ENCODE data around the gene ADAMTSL3. TPM values are rescaled to one million over a fixed set of nuclear protein-coding genes. Genes with fewer than 3 reads are reported as not detected.
"Not testable (repeated sequence)": the region's sequence is repeated elsewhere in the genome, so short reads cannot be mapped to it uniquely, and the experiment has no call there.

ADAMTSL3 gene
- total RNA-seq, 1 experiment from 2014 or later: 0.07 TPM

DNA sequence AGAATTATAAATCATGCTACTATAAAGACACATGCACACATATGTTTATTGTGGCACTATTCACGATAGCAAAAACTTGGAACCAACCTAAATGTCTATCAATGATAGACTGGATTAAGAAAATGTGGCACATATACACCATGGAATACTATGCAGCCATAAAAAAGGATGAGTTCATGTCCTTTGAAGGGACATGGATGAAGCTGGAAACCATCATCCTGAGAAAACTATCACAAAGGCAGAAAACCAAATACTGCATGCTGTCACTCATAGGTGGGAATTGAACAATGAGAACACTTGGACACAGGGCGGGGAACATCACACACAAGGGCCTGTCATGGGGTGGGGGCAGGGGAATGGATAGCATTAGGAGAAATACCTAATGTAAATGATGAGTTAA, 424.1 kb downstream of the ADAMTSL3 start:
- DNase-seq; H3K27me3 ChIP-seq (replicated peaks; ENCODE audit: control insufficient read depth, insufficient read depth, low read length); H3K4me1 Mint-ChIP-seq (ENCODE audit: low read depth, unreplicated experiment); H3K36me3 Mint-ChIP-seq (ENCODE audit: insufficient read depth, unreplicated experiment); H3K4me1 ChIP-seq; H3K9me3 Mint-ChIP-seq (ENCODE audit: unreplicated experiment); H3K4me3 ChIP-seq (ENCODE audit: low read depth, low read length); POLR2A ChIA-PET; H3K9me3 ChIP-seq; intact Hi-C loops (cut with micrococcal nuclease; ENCODE audit: unreplicated experiment); CTCF ChIA-PET; H3K27ac Mint-ChIP-seq (ENCODE audit: unreplicated experiment); H3K4me3 Mint-ChIP-seq (ENCODE audit: unreplicated experiment); BruUV-seq (replicated peaks); H3K36me3 ChIP-seq (ENCODE audit: control insufficient read depth, insufficient read depth, low read length): not testable (repeated sequence)
- H3K27me3 Mint-ChIP-seq (ENCODE audit: insufficient read depth, unreplicated experiment): peaks cover 22% of the 10 kb centered on the region

DNA sequence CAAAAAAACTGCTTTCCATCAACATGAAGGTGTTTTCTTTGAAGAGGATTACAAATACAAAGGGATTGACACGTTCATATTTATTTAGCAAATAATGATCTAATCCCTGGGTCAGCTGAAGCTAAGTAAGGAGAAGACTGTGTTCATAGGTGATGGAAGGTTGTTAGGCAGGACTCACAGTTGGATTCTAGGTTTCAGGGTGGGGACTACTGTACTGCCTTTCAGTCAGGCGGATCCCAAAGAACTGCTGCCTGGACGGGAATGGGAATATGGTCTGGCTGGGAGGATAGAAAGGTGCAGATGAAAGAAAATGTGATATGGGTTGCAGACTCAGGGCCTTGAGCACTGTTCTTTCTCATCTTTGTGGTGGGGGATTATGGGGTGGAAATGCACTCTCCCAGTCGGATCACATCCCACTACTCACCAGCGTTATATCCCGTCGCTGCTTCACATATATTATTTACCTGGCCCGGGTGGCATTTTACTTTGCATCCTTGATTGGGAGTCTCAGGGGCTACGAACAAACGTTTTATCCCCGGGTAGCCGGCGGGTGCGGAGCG, 425.5 kb downstream of the ADAMTSL3 start:
- H3K4me3 Mint-ChIP-seq (ENCODE audit: unreplicated experiment); H3K9me3 Mint-ChIP-seq (ENCODE audit: unreplicated experiment); H3K36me3 Mint-ChIP-seq (ENCODE audit: insufficient read depth, unreplicated experiment); POLR2A ChIA-PET; H3K9me3 ChIP-seq; BruUV-seq (replicated peaks); H3K4me1 Mint-ChIP-seq (ENCODE audit: low read depth, unreplicated experiment); CTCF ChIA-PET; H3K27me3 ChIP-seq (replicated peaks; ENCODE audit: control insufficient read depth, insufficient read depth, low read length); H3K4me3 ChIP-seq (ENCODE audit: low read depth, low read length); H3K4me1 ChIP-seq; H3K27ac Mint-ChIP-seq (ENCODE audit: unreplicated experiment); H3K36me3 ChIP-seq (ENCODE audit: control insufficient read depth, insufficient read depth, low read length); DNase-seq; intact Hi-C loops (cut with micrococcal nuclease; ENCODE audit: unreplicated experiment): not testable (repeated sequence)
- peaks cover 17% of the 10 kb centered on the region for H3K27me3 Mint-ChIP-seq (ENCODE audit: insufficient read depth, unreplicated experiment)

DNA sequence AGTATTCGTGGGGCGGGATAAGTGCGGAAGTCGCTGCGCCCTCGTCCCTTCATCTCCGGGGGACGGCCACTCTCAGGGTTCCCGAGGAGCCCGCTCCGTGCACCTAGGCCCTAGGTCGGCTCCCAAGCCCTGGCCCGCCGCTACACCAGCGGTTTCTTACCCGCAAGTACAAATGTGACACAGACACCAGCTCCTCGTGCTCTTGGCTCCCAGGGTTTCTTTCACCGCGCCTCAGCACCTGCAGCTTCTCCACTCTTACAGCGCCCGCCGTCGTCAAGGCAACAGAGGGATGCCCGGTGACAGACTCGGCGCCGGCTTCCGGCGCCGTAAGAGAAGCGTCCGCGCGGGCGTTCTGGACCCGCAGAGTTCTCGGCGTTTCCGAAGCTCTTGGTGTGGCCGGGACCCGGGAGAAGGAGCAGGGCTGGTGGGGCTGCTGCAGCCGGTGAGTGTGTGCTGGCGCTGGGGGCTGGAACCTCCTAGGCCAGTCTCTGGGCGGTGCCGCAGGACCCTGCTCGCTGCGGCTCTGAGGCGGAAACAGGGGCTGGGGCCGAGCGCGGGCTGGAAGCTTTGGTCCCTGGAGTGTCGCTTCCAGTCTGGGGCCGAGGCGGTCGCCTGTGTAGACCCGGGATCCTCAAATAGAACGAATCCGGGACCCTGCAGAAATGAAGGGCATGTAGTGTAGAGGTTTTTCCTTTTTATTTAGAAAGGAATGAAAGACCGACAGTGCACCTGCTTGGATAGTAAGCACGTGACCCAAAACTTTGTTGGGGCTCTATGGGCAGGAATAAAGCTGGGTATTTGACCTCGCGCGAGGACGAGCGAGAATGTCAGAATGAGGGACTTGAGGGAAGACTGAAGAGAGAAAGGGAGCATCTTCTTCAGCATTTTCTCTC, 426.2 kb downstream of the ADAMTSL3 start:
- peaks cover 17% of the 10 kb centered on the region for H3K27me3 Mint-ChIP-seq (ENCODE audit: insufficient read depth, unreplicated experiment)
- intact Hi-C loops (cut with micrococcal nuclease; ENCODE audit: unreplicated experiment): no loop called here
- CTCF ChIA-PET: no interaction called here

DNA sequence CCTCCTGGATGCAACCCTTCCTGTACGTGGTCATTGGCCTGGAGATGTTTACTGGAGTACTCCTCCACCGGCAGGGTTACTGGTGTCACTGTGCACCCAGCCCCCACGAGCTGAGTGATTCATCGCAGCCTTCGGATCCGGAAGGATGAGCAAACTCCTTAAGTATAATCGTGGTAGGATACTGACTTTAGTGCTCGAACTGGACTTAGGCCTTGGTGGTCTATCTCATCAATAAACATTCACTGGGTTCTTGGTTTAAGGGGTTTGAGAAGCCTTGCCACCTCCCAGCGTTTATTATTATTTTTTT, 426.8 kb downstream of the ADAMTSL3 start:
- H3K4me1 Mint-ChIP-seq (ENCODE audit: low read depth, unreplicated experiment); H3K36me3 ChIP-seq (ENCODE audit: control insufficient read depth, insufficient read depth, low read length); H3K27me3 ChIP-seq (replicated peaks; ENCODE audit: control insufficient read depth, insufficient read depth, low read length); H3K4me3 Mint-ChIP-seq (ENCODE audit: unreplicated experiment); H3K36me3 Mint-ChIP-seq (ENCODE audit: insufficient read depth, unreplicated experiment); H3K4me3 ChIP-seq (ENCODE audit: low read depth, low read length); intact Hi-C loops (cut with micrococcal nuclease; ENCODE audit: unreplicated experiment); H3K9me3 Mint-ChIP-seq (ENCODE audit: unreplicated experiment); H3K4me1 ChIP-seq; BruUV-seq (replicated peaks); DNase-seq; CTCF ChIA-PET; H3K9me3 ChIP-seq; H3K27ac Mint-ChIP-seq (ENCODE audit: unreplicated experiment); POLR2A ChIA-PET: not testable (repeated sequence)
- H3K27me3 Mint-ChIP-seq (ENCODE audit: insufficient read depth, unreplicated experiment): peaks cover 19% of the 10 kb centered on the region

More for the DNA sequence above, 426.2 kb downstream of the ADAMTSL3 start:
- TF ChIP-seq, protein P1, sequence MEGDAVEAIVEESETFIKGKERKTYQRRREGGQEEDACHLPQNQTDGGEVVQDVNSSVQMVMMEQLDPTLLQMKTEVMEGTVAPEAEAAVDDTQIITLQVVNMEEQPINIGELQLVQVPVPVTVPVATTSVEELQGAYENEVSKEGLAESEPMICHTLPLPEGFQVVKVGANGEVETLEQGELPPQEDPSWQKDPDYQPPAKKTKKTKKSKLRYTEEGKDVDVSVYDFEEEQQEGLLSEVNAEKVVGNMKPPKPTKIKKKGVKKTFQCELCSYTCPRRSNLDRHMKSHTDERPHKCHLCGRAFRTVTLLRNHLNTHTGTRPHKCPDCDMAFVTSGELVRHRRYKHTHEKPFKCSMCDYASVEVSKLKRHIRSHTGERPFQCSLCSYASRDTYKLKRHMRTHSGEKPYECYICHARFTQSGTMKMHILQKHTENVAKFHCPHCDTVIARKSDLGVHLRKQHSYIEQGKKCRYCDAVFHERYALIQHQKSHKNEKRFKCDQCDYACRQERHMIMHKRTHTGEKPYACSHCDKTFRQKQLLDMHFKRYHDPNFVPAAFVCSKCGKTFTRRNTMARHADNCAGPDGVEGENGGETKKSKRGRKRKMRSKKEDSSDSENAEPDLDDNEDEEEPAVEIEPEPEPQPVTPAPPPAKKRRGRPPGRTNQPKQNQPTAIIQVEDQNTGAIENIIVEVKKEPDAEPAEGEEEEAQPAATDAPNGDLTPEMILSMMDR (IDR thresholded peaks at IDR 0.05; ENCODE audit: insufficient read depth in 1 of 2, low read depth in 1 of 2, low read length in 1 of 2, severe bottlenecking in 1 of 2, unreplicated experiment in 1 of 2): no peak
- POLR2A ChIA-PET: no interaction called here
- Histone ChIP-seq H3K4me3 (ENCODE audit: low read depth, low read length) (no peak overlapping the region), H3K36me3 (ENCODE audit: control insufficient read depth, insufficient read depth, low read length) (no peaks in the 10 kb centered on the region), H3K27me3 (replicated peaks; ENCODE audit: control insufficient read depth, insufficient read depth, low read length) (no peaks in the 10 kb centered on the region), H3K4me1 (no peaks in the 10 kb centered on the region), H3K9me3 (no peaks in the 10 kb centered on the region)
- Mint-ChIP-seq H3K27ac (ENCODE audit: unreplicated experiment) (no peak overlapping the region), H3K9me3 (ENCODE audit: unreplicated experiment) (no peaks in the 10 kb centered on the region), H3K4me3 (ENCODE audit: unreplicated experiment) (no peak overlapping the region), H3K36me3 (ENCODE audit: insufficient read depth, unreplicated experiment) (no peaks in the 10 kb centered on the region), H3K4me1 (ENCODE audit: low read depth, unreplicated experiment) (no peaks in the 10 kb centered on the region)
- no TSS peak for BruUV-seq (replicated peaks)
- DNase-seq: no peak

All from Caco-2 (cell line).